Esophagus muscularis mucosa (tissue), 3 donors: ENCODE results near the gene MB21D2.

ENCODE experiments used
- POLR2A ChIP-seq: fragments of 450-650 bp; IDR thresholded peaks from one replicate; pipeline ENCODE4 v1.6.1; 2017; ENCODE audit warnings: antibody characterized with exemption, moderate library complexity, mild to moderate bottlenecking, low read depth
- TF ChIP-seq, protein P1 (sequence below), 3 experiments: fragments of 200-600 bp in 2 of 3; fragments of 450-650 bp in 1 of 3; sonication (generic) in 2 of 3; IDR thresholded peaks; one replicate each; pipeline ENCODE4 v1.5.1; 2017 to 2019; ENCODE audit warnings: antibody characterized with exemption in 3 of 3, mild to moderate bottlenecking in 2 of 3, moderate library complexity in 1 of 3

DNA sequence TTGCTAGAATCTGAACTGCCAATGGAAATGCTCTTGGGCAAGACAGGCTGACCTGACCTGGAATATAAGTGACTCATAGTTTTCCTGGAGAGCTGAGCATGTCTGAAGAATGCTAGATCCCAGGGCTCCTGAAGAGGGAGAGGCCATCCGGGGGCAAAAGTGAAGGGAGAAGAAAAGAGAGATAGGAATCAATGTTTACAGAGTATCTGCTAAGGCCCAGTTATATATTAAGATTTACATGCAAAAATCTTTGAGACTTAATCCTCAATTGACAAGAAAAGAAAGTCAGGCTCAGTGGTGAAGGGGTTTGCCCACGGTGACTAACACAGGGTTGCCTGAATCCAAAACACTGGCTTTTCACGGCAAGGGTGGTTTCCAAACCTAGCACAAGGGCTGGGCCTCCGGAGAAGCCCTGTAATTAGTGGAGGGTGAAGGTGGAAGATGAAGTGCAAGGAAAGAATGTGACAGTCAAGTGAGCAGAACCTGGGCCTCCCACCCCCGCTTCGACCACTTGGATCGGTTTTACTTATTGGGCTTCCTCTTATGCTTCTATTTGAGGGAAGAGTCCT is 98.6 kb downstream of the MB21D2 start:
- no peak for TF ChIP-seq POLR2A
- TF ChIP-seq, protein P1, sequence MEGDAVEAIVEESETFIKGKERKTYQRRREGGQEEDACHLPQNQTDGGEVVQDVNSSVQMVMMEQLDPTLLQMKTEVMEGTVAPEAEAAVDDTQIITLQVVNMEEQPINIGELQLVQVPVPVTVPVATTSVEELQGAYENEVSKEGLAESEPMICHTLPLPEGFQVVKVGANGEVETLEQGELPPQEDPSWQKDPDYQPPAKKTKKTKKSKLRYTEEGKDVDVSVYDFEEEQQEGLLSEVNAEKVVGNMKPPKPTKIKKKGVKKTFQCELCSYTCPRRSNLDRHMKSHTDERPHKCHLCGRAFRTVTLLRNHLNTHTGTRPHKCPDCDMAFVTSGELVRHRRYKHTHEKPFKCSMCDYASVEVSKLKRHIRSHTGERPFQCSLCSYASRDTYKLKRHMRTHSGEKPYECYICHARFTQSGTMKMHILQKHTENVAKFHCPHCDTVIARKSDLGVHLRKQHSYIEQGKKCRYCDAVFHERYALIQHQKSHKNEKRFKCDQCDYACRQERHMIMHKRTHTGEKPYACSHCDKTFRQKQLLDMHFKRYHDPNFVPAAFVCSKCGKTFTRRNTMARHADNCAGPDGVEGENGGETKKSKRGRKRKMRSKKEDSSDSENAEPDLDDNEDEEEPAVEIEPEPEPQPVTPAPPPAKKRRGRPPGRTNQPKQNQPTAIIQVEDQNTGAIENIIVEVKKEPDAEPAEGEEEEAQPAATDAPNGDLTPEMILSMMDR (IDR thresholded peaks at IDR 0.05), result no peak
